Measurements from ENCODE around the gene ICAM2.
"Not testable (repeated sequence)": the region's sequence is repeated elsewhere in the genome, so short reads cannot be mapped to it uniquely, and the experiment has no call there.

ICAM2 gene

DNA sequence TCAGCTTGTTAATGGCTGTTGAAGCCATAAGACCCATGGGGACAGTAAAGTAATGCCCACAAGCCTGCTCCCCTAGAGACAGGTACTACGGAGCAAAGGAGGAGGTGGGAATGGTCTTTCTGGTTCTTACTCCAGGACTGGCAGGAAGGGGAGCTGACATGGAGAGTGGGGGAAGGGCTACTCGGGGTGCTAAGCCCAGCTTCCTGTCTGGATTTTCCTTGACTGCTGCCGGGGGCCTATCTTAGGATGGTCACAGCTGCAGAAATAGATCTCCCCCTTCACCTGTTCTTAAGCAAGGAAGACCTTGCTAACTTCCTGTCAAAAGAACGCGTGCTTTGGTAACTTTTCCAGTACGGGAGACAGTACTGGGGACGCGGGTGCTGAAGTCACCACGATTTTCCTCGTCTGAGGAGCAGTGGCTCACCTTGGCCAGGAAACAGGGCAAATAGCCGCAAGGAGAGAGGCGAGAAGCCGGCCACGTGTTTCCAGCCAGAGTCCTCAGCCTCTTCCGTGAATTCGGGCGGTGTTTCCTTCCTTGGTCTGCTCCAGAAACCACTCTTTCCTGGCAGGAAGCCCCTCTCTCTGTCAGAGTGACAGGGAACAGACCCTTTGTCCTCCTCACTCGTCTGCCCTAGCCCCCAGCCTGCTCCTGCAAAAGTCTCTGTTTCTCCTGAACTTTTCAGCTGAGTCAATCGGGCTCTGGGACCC is 22.9 kb downstream of the ICAM2 start:
- DNase-seq (ENCODE audit: low read depth), result no peak

DNA sequence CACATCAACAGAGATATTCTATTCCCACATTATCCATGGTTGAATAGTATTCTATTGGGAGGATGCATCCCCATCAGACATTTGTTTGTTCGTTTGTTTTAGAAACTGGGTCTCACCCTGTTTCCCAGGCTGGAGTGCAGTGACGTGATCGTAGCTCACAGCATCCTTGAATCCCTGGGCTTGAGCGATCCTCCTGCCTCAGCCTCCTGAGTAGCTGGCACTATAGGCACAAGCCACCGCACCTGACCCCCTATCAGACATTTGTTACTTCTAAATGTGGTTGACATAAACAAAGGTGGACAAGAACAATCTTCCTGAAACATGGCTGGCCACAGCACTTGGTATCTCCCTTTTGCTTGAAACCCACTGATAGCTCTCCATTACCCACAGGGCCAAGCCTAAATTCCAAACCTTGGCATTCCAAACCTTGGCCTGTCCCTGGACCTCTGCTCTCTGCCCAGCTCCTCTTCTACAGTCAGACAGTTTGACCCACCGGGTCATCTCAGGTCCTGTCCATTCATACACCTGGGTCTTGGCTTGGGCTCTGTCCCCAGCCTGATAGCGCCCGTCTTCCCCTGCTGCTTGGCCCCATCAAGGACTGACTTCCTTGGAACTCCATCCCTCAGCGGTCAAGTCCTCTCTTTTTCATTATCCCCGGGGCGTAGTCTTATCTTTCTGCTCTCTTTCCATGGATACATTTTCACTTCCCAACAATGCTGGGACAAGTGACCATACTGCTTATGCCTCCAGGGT is 23.8 kb downstream of the ICAM2 start:
- no peak for DNase-seq (ENCODE audit: low read depth)

DNA sequence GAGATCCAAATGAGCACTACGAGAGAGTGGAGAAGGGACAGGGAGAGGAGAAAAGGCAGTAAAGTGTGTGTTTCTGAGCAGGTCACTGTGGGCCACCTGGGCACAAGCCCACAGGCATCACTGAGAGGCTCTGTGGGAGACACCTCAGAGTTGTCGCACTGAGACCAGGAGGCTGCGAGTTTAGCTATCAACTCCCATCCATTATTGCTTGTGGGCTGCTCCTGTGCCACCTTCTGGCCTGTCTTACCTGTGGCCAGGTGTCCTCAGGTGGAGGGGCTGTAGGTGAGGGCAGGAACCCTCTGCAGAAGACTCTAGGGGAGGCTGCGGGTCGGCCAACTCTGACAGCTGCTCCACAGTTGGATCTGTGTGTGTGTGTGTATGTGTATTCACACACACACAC is 24.8 kb downstream of the ICAM2 start:
- no peak for DNase-seq (ENCODE audit: low read depth)

DNA sequence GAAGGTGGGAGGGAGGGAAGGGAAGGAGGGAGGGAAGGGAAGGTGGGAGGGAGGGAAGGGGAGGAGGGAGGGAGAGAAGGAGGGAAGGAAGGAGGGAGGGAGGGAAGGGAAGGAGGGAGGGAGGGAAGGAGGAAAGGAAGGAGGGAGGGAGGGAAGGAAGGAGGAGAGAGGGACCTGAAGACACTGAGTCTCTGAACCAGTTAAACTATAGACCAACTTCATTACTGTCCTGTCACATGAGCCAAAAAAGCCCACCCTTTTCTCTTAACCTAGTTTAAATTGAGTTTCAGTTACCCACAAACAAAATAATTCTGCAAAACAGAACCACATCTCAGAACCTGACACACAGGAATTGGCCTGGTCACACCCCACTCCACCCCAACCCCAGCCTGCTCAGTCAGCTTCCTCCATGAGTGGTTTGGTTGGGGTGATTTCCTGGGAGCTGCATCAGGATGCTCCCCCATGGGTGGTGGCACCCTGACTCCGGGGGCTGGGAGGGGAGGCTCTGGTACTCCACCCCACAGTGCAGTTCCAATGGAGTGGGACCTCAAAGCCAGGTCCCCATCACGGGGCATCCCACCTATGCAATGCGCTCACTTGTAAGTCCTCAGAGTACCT is 27.0 kb downstream of the ICAM2 start:
- no peak for DNase-seq (ENCODE audit: low read depth)

DNA sequence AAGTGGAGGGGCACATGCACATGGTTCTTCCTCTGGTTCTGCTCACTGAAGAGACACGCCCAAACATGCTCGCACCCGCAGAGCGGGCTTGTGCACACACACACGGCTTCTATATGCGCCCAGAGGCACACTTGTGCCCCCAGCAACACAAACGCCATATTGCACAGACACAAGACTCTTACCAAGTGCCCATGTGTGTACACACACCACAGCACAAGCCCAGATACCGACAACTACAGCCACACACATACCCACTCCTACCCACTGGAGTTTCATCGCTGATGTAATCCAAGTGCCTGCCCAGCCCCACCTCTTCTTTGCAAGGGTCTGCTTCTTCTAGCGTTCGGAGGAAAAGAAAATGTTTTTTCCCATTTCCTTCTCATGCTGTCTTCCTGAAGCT is 28.8 kb downstream of the ICAM2 start:
- no peak for DNase-seq (ENCODE audit: low read depth)

GRCh38 chr17:63989622-63990345 is 30.6 kb downstream of the ICAM2 start:
- DNase-seq (ENCODE audit: low read depth), result no peak

DNA sequence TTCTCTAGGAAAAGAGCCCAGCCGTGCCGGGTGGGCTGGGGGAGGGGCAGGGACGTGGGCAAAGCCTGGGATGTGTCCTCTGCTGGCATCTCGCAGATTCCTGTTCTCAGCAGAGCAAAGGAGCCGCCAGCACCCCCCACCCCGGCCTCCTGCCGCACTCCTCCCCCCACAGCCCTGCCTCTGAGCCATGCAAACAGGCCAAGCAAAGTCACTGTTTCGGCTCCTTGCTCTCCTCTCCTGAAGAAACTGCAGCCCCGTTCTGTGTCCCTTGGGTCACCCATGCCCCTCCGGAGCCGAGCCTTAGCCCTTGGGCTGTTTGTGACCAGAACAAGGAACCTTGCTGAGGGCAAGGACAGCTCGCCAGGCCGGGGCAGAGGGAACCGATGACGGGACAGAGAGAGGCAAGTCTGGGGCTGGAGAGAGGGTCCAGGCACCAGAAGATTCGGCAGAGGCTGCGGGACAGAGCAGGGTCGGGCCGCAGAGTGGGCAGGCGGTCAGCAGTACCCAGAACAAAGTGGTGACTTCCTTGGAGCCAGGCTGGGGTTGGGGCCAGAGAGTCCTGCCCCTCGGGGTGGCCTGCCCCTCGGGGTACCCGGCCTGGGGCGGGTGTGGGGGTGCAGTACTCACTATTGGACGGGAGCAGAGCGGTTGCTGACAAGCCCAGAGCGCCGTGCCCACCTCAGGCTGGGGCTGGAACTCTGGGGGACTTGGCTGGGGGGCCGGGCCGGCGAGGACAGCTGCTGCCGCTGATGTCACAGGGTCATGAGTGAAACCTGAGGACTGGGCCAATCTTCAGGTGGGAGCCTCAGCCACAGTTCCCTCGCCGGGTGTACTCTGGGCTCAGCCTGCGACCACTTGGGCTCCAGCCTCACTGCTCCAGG is 31.5 kb downstream of the ICAM2 start:
- DNase-seq (ENCODE audit: low read depth), result no peak

DNA sequence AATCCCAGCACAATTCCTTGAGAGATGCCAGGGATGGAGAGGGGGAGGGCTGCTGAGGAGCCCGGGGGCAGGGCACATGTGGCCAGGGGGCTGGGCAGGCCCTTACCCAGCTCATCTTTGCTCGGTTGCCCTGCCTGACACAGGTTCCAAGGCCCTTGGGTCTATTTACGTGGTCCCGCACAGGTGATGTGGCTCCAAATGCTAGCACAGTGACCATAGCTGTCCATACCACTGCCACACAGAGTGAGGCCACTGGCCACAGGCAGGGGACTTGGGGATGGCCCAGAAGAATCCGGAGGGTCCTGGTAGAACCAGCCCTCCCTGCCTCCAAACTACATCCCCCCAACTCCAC is 32.3 kb downstream of the ICAM2 start:
- no peak for DNase-seq (ENCODE audit: low read depth)

DNA sequence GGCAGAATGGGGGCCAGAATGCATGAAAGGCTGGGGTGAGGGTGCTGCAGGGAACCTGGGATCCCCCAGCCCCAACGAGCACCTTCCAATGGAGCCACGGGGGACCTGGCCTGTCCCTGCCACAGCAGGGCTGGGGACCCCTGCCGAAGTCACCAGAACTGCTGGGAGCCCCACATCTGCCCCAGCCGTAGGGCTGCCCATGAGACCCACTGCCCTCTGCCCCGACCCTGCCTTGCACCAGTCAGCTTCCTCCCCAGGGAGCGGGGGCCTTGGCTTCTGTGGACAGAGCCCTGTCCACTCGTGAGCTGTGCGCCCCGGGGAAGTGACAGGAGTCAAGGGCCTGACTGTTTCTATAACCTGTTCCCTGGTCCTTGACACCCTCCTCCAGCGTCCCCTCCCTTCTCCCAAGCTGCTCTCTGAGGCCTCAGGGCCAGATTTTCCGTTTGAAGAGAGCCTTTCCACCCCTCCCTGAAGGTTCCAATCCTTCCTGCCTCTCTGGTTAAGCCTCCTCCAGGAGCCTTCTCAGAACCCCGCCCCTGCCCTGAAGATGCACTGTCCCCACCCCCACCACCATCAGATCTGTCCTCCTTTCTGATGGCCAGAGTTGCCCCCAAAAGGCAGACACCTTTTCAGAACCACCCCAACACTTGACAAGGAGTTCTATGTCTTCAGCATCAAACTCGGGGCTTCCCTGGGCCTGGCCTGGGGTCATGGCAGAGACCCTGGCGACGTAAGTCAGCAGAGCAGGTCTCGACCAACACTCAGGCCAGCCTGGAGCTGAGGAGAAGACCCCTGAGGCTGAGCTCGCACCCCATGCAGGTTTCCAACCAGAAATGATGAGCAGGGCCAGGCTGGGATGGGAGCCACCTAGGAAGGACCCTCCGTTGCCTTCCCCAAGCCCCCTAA is 33.0 kb downstream of the ICAM2 start:
- no peak for DNase-seq (ENCODE audit: low read depth)

DNA sequence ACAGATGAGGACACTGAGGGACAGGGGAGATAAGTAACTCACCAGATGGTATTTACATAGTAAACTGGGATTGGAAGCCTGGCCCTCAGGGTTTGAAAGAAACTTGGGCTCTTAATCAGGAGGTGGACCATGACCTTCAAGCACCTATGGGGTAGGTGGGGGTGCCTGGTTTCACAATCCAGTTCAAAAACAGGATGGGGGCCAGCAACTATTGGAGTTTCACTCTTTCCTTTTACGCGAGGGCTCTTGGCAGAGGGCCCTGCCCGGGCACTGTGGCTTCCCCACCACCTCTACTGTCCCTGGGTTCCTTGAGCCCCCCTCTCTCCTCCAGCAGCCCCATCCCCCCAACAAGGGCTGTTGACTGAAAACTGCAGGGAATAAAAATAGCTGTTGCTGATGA is 33.6 kb downstream of the ICAM2 start:
- DNase-seq (ENCODE audit: low read depth), result no peak

DNA sequence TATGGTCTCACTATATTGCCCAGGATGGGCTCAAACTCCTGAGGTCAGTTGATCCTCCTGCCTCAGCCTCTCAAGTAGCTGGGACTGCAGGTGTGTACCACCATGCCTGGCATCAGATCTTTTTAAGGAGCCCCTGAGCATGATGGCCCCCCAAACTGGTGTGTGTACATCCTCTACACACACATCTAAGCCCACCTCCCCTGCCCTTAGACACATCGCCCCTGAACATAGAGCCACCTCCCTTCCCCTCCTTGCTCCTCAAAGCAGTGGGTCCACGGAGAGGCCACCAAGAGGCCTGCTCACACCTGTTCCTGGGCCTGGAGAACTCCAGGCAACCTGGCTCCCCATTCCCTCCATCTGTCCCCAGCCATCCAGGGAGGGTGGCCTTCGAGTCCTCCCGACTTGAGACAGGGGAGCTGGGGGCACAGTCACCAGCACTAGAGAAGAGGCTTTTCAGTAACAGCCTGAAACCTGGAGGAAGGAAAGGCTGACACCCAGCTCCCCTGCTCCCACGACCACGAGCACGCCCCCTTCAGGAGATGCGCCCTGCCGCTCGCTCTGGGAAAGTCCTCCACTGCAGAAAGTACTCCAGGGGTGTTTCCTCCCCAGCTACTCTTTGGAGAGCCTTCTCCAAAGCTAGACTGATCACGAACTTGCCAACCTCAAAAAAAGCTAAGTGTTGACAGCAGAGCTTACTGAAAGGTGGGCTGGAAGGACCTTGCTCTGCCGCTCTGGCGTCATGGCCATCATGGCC is 34.9 kb downstream of the ICAM2 start:
- DNase-seq (ENCODE audit: low read depth), result no peak

- no peak for DNase-seq (ENCODE audit: low read depth)
Measured at GRCh38 chr17:63984651-63985386, 35.6 kb downstream of the ICAM2 start.

DNA sequence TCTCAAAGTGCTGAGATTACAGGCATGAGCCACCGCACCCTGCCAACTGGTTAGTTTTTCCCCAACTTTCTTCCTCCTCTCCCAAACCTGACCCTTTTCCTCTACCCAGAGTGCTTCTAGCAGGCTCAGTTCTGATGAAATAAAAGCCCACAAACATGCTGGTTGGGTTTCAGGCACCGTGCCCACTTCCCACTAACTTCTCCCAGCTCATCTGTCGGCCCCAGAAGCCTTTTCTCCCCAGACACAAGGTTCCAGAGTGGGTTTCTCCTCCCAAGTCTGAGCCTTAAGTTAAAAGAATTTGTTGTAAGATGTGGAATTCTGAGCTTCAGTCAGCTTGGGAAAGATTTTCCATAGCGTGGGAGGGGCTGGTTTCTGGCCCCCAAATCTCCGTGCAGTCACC is 36.2 kb downstream of the ICAM2 start:
- no peak for DNase-seq (ENCODE audit: low read depth)

DNA sequence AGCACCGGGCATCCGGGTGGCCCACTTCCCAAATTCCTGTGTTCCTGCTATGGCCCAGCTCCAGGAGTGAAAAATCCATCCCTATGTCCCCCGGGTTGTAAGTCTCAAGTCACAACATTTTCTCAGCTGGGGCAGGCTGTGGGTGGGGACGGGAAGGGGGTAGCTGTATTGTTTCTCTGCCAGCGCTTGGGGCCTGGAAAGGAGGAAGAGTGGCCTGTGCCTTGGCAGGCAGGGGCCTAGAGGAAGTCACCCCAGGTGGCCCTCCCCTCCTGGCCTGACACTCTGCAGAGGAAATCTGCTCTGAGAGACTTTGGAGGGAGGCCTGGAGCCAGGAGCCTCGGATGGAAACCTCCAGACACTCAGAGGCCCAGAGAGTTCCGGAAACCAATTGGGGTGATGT is 37.1 kb downstream of the ICAM2 start:
- DNase-seq (ENCODE audit: low read depth), result no peak

- DNase-seq (ENCODE audit: low read depth), result not testable (repeated sequence)
Measured at GRCh38 chr17:63982641-63983040, 37.8 kb downstream of the ICAM2 start.

GRCh38 chr17:63978272-63979200 is 41.9 kb downstream of the ICAM2 start:
- DNase-seq (ENCODE audit: low read depth), result no peak

- no peak for DNase-seq (ENCODE audit: low read depth)
Measured at GRCh38 chr17:63976702-63977101, 43.7 kb downstream of the ICAM2 start.

- no peak for DNase-seq (ENCODE audit: low read depth)
Measured at GRCh38 chr17:63975541-63976092, 44.8 kb downstream of the ICAM2 start.
